HG03439 (cell line): ENCODE data around the gene PAX3.

Experiments used
- ATAC-seq: cut with Tn5 transposase; IDR thresholded peaks from one replicate; pipeline ENCODE4 v1.9.1; 2021; ENCODE audit warnings: mild to moderate bottlenecking, moderate library complexity; ENCODE audit not compliant: unreplicated experiment

Gene PAX3

DNA sequence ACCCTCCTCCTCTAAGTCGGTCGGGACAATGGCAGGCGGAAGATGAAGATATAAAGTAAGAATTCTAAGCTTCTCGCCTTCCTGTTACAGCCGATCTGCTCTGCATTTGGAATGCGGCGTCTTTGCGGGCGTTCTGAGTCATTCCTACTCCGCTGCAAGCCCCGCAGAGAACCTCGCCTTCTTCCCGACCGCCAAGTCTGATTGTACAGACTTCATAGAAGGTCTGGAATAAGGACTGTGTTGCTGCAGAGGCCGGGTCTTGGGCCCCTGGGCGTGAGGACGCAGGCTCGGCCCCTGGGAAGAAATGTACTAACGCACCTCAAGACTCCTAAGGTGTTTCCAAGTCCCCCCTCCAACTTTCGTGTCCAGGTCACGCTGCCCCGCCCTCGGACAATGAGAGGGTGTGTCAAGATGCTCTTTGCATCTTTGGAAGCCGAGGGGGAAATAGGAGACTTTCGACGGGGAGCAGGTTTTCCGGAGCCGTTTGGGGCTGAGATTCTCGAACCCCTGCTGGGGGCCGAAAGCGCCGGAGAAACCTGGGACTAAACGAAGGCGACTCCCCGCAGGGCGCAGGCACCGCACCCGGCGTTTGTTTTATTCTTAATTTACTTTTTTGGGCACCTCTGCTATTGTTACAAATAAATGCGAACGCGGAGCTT lies 12.7 kb upstream of the PAX3 start:
- ATAC-seq: no peak

GRCh38 chr2:222310747-222311318 lies 12.0 kb upstream of the PAX3 start:
- ATAC-seq: no peak

DNA sequence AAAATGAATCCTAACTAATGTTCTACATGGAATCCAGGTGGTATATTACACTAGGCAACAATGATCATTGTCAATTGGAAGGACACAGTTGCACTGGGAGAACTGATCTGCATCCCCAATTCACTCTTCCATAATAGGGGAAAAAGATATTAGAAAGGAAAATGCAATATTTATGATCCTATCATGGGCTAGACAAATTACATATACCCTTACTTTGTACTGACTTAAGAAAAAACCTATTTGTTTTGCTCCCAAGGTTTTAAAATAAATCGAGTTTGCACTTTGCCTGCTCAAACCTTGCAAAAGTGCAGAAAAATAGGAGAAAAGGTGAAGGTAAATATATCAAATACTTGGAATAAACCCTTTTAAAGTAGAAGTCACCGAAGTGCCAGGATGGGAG lies 11.0 kb upstream of the PAX3 start:
- no peak for ATAC-seq

- no peak for ATAC-seq
Measured at GRCh38 chr2:222309361-222309760, 10.6 kb upstream of the PAX3 start.

GRCh38 chr2:222307978-222308730 lies 9.4 kb upstream of the PAX3 start:
- no peak for ATAC-seq

GRCh38 chr2:222307143-222307756 lies 8.5 kb upstream of the PAX3 start:
- ATAC-seq: no peak

GRCh38 chr2:222306393-222307142 lies 7.8 kb upstream of the PAX3 start:
- no peak for ATAC-seq

- ATAC-seq: no peak
Measured at GRCh38 chr2:222305516-222306392, 7.0 kb upstream of the PAX3 start.

- ATAC-seq: no peak
Measured at GRCh38 chr2:222304737-222305515, 6.1 kb upstream of the PAX3 start.

GRCh38 chr2:222303828-222304736 lies 5.3 kb upstream of the PAX3 start:
- no peak for ATAC-seq

DNA sequence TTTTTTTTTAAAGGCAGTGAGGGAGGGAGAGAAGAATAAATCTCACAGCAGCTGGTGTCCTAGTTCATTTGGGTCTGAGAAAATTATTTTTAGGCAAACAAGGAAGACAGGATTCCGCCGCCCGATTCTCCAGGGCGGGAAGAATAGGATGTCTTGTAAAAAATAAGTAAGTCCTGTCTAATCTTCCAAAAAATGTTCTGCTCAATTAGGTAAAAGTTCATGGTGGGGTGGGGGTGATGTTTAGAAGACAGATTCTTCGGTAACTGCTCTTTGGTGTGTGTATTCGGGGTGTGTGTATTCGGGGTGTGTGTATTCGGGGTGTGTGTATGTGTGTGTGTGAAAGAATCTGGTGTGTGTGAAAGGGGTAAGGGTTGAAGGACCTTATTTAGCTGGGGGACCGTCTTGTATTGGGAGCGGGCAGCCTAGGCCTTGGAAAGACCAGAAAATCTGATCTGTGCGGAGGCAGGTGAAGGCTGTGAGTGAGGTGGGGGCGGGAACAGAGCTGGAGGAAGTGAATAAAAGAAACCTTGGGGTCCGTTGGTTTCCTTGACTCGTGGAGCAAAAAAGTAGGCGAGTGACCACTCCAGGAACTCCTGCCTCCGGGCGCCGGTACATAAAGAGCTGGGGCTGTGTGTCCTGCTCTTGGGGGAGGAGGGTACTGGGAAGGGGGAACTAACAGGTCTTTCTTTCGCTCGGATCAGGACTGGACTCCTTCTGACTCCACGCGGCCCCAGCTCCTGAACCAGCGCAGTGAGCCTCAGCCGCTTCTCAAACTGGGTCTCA lies 4.4 kb upstream of the PAX3 start:
- no peak for ATAC-seq

- no peak for ATAC-seq
Measured at GRCh38 chr2:222302178-222303018, 3.6 kb upstream of the PAX3 start.

DNA sequence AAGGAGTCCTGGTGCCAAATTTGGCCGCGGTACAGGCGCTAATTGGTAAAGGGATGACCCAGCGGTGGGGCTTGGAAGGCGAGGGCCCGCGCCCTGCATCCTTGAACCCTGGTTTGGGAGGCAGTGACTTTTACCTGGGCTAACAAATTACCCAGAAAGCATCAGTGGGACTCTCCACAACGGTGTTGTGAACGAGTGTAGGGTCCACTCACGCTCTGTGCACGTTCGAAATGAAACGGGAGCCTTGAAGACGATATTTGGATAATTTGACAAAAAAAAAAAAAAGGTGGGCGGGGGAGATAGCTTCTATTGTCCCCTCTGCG lies 3.0 kb upstream of the PAX3 start:
- no peak for ATAC-seq

GRCh38 chr2:222301053-222301795 lies 2.4 kb upstream of the PAX3 start:
- no peak for ATAC-seq

DNA sequence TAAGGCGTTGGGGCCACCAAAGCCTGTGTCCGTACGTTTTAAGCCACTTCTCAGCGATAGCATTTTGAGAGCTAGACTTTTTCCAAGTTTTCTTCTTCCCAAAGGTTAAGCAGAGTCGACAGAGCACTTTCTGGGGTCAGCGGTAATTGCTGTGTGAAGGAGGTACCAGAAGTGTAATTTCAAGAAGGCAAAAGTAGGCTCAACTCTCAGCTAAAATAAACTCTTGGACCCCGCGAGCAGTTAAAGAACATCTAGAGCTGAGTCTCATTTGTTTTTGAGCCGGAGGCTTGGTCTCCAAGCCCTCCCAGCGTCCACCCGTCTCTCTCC lies 1.9 kb upstream of the PAX3 start:
- no peak for ATAC-seq
